ENCODE measurements around the gene MDC1.
A peak's percentile ranks its signal among the peaks of the same experiment; 100 is the strongest.

The MDC1 gene

DNA sequence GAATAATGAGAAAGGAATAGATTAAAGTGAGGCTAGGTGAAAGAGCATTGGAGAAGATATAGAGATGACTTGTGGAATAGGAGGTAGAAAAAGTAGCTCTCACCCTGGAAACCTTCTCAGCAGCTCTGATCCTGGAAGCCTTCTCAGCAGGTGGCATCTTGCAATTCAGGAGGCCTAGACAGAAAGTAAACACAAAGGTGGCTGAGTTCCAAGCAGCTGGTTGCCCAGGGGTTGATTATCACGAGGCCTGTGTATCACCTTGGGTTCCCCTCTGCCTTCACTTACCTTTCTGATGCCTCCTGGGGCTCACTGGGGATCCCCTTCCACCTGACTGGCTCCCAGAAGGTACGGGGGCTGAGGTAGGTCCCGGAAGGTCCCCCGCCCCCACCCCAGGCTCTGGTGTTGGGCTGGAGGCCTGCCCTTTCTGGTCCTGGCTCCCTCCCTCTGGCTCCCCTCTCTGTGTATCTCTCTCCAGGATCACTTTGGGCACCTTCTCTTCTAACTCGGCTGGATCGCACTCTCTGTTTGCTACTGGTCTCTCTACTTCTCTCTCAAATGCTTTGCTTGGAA lies 9.7 kb downstream of the MDC1 start:
- DNase-seq (ENCODE audit: low spot score): no peak

- DNase-seq (ENCODE audit: low spot score): no peak
These were observed 11.5 kb downstream of the MDC1 start for GRCh38 chr6:30705620-30706019.

- no peak for DNase-seq (ENCODE audit: low spot score)
These were observed 13.3 kb downstream of the MDC1 start for GRCh38 chr6:30703821-30704220.

GRCh38 chr6:30703011-30703410 lies 14.1 kb downstream of the MDC1 start:
- DNase-seq (ENCODE audit: low spot score): no peak

DNA sequence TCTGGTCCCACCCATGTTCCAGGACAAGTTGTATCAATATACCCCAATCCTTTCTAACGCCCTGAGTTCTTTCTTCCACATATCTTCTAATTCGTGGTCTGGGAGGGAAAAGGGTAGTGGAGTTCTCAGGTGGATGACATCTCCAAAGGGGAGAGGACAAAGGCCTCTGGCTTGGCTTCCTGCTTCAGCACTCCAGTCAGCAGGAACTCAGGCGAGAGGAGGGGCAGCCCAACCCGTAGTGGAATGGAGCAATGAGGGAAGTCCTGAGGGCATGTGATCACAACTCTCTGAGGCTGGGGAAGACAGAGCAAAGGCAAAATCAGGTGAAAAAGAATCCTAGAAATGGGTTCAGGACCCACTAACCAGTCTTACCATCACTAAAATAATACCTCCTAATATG lies 16.7 kb downstream of the MDC1 start:
- DNase-seq (ENCODE audit: low spot score): no peak

DNA sequence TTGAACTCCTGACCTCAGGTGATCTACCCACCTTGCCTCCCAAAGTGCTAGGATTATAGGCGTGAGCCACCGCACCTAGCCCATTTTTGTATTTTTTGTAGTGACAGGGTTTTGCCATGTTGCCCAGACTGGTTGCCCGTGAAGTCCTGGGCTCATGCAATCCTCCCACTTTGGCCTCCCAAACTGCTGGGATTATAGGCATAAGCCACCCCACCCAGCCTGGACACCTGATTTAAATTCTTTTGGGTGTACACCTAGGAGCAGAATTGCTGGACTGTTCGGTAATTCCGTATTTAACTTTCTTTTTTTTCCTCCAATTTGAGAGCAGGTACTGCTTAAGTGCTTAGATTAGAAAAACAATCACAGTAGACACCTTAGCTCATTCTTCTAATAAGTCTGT lies 20.6 kb downstream of the MDC1 start:
- no peak for DNase-seq (ENCODE audit: low spot score)

GRCh38 chr6:30691208-30691847 lies 25.8 kb downstream of the MDC1 start:
- DNase-seq (ENCODE audit: low spot score): no peak

- peak; percentile 66 for DNase-seq (ENCODE audit: low spot score)
These were observed 26.5 kb downstream of the MDC1 start, which contains the start of gene NRM for GRCh38 chr6:30690403-30691207. TSS of gene NRM (minus strand) at chr6:30690984. CDS start at chr6:30690974, 10 bp downstream.

- no peak for DNase-seq (ENCODE audit: low spot score)
These were observed 27.1 kb downstream of the MDC1 start for GRCh38 chr6:30689985-30690384.

- no peak for DNase-seq (ENCODE audit: low spot score)
These were observed 27.8 kb downstream of the MDC1 start for GRCh38 chr6:30689022-30689865.

GRCh38 chr6:30688569-30688968 lies 28.5 kb downstream of the MDC1 start:
- DNase-seq (ENCODE audit: low spot score): no peak

DNA sequence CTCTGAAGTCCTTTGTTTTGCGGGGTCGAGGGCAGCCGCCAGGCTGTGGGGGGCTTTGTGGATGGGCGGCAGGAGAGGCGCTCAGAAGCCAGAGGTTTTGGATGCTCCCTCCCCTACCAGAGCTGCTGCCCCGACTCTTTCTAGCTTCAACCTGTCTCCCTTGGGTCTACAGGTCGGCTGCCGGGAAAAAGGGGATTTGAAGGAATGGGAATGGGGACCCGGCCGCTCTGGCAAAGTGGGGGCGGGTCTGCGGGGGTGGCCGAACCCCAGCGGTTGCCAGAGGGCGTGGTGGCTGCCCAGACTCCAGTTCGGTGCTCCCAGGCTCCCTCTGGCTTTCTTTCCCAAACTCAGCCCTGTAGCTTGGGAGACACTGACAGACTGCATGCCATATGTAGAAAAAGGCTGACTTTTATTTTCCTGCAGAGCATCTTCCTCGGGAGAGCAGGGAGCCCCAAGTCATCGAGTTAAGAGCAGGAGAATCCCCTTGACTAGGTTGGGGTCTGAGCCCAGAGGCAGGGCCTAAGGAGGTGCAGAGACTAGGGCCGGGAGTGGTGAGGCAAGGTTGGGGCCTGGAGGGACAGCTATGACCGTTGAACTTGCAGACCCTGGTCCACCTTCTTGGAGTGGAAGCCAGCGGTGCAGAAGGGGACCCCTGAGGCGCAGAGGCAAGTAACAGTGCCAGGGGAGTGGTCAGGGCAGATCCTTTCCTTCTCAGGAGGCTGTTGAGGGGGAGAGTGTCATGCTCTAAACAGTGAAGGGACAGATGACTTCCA lies 29.2 kb downstream of the MDC1 start:
- DNase-seq (ENCODE audit: low spot score): no peak

- DNase-seq (ENCODE audit: low spot score): peak; percentile 59
These were observed 30.0 kb downstream of the MDC1 start for GRCh38 chr6:30686908-30687658.

- DNase-seq (ENCODE audit: low spot score): peak; percentile 71
These were observed 30.8 kb downstream of the MDC1 start, which contains the start of gene PPP1R18 for GRCh38 chr6:30686009-30686907. TSS of gene PPP1R18 (minus strand) at chr6:30686645. CDS start at chr6:30686018, 627 bp downstream.

- no peak for DNase-seq (ENCODE audit: low spot score)
These were observed 31.7 kb downstream of the MDC1 start for GRCh38 chr6:30685157-30686008.

GRCh38 chr6:30684386-30685156 lies 32.5 kb downstream of the MDC1 start:
- peak; percentile 62 for DNase-seq (ENCODE audit: low spot score)

DNA sequence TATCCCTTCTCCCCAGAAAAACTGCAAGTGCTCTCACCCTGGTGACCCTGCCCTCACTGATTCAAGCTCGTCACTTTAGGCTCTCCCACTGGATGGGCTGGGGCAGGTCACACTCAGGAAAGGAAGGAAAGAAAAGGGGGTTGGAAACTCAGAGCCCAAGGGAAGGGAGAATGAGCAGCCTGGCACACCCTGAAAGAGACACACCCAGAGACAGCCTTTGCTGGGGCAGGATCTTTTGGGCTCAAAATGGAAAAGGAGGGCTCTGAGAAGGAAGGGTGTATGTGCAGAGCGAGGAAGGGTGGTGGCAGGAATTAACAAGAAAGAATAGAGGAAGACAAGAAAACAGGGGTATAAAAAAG lies 33.1 kb downstream of the MDC1 start:
- DNase-seq (ENCODE audit: low spot score): no peak

Data from CD4-positive, alpha-beta T cell treated with Interleukin-6 at 100 ng/mL for 8 hours (primary cell).